HEK293T (cell line): ENCODE measurements around the gene ENTPD8.

Source experiments
- ARNT ChIP-seq: fragments of 450-650 bp; IDR thresholded peaks from 2 replicates; pipeline ENCODE4 v1.6.1; 2017; ENCODE audit warnings: mild to moderate bottlenecking
- BHLHE40 ChIP-seq: fragments of 450-650 bp; IDR thresholded peaks from 2 replicates; pipeline ENCODE4 v1.6.1; 2016; ENCODE audit warnings: mild to moderate bottlenecking, moderate library complexity, borderline replicate concordance
- CTBP1 ChIP-seq: fragments of 450-650 bp; IDR thresholded peaks from 2 replicates; pipeline ENCODE4 v1.6.1; 2016; ENCODE audit warnings: borderline replicate concordance
- ELF4 ChIP-seq: fragments of 450-650 bp; IDR thresholded peaks from 2 replicates; pipeline ENCODE4 v1.6.1; 2017; ENCODE audit warnings: antibody characterized with exemption
- FOXA1 ChIP-seq: fragments of 450-650 bp; IDR thresholded peaks from 2 replicates; pipeline ENCODE4 v1.6.1; 2016; ENCODE audit warnings: mild to moderate bottlenecking
- FOXK2 ChIP-seq: fragments of 450-650 bp; IDR thresholded peaks from 2 replicates; pipeline ENCODE4 v1.6.1; 2016; ENCODE audit warnings: mild to moderate bottlenecking
- FOXM1 ChIP-seq: fragments of 450-650 bp; IDR thresholded peaks from 2 replicates; pipeline ENCODE4 v1.6.1; 2017; ENCODE audit warnings: mild to moderate bottlenecking, borderline replicate concordance
- HDGF ChIP-seq: fragments of 450-650 bp; IDR thresholded peaks from 2 replicates; pipeline ENCODE4 v1.6.1; 2017; ENCODE audit warnings: antibody characterized with exemption, borderline replicate concordance
- L3MBTL2 ChIP-seq: fragments of 450-650 bp; conservative IDR thresholded peaks from 2 replicates; pipeline ENCODE4 v1.6.1; 2016; ENCODE audit warnings: mild to moderate bottlenecking
- SP1 ChIP-seq: fragments of 450-650 bp; IDR thresholded peaks from 2 replicates; pipeline ENCODE4 v1.6.1; 2017
- SUZ12 ChIP-seq: fragments of 450-650 bp; IDR thresholded peaks from 2 replicates; pipeline ENCODE4 v1.6.1; 2016; ENCODE audit warnings: mild to moderate bottlenecking
- TARDBP ChIP-seq: fragments of 450-650 bp; IDR thresholded peaks from 2 replicates; pipeline ENCODE4 v1.6.1; 2016
- ZNF384 ChIP-seq: fragments of 450-650 bp; IDR thresholded peaks from 2 replicates; pipeline ENCODE4 v1.6.1; 2016
- TF ChIP-seq, protein P1 (sequence below): fragments of 450-650 bp; IDR thresholded peaks from 2 replicates; pipeline ENCODE4 v1.6.1; 2016

GRCh38 chr9:137437691-137438590 lies 3.2 kb downstream of the ENTPD8 start:
- no peak for TF ChIP-seq TARDBP
- no peak for TF ChIP-seq FOXM1
- TF ChIP-seq SP1: no peak
- TF ChIP-seq ZNF384: no peak
- TF ChIP-seq FOXK2: no peak
- TF ChIP-seq FOXA1: no peak
- TF ChIP-seq CTBP1: no peak
- TF ChIP-seq SUZ12: no peak
- no peak for TF ChIP-seq ARNT
- no peak for TF ChIP-seq BHLHE40
- TF ChIP-seq, protein P1, sequence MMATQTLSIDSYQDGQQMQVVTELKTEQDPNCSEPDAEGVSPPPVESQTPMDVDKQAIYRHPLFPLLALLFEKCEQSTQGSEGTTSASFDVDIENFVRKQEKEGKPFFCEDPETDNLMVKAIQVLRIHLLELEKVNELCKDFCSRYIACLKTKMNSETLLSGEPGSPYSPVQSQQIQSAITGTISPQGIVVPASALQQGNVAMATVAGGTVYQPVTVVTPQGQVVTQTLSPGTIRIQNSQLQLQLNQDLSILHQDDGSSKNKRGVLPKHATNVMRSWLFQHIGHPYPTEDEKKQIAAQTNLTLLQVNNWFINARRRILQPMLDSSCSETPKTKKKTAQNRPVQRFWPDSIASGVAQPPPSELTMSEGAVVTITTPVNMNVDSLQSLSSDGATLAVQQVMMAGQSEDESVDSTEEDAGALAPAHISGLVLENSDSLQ: no peak
- no peak for TF ChIP-seq L3MBTL2
- TF ChIP-seq ELF4: no peak
- no peak for TF ChIP-seq HDGF
